K562 (cell line): ENCODE results near the gene LECT2. TPM values are rescaled to one million over a fixed set of nuclear protein-coding genes. Genes with fewer than 3 reads are reported as not detected.

ENCODE experiments used
- ATAC-seq: fragments of 200-7000 bp; cut with Tn5 transposase; 3 replicates; pipeline ENCODE4 v1.9.1; 2020; ENCODE audit warnings: moderate library complexity
- BruUV-seq: library from RNA; stranded (reverse); fragments of 400-500 nt; replicated peaks from 2 replicates; lab custom pipeline; 2021; lab: Mats Ljungman, UMichigan
- CTCF ChIA-PET: fragments of 300-600 bp; formaldehyde crosslinking; extraction: SDS; loops from one replicate; lab custom pipeline; 2021; ENCODE audit warnings: low intra/inter-chr PET ratio; lab: Yijun Ruan, JAX
- POLR2A ChIA-PET: fragments of 300-600, 350-650 bp; sonication (Branson Sonifier 250); formaldehyde crosslinking; extraction: SDS; loops from one replicate; lab custom pipeline; 2021; ENCODE audit warnings: antibody characterized with exemption, inconsistent platforms; lab: Yijun Ruan, JAX
- DNase-seq, 4 experiments: peaks; one replicate each; pipeline versions ENCODE4 v3.0.0 to v3.0.0-alpha.2; 2011 to 2018; ENCODE audit warnings: low spot score in 3 of 4, mixed read lengths in 3 of 4; ENCODE audit errors: extremely low read depth in 1 of 4
- FAIRE-seq: peaks from 2 replicates; lab custom pipeline; 2011; peaks lifted over from hg19 to GRCh38; lab: Jason Lieb, UNC
- H2AFZ ChIP-seq: 2 replicates; pipeline ENCODE4 v1.6.0; 2011; ENCODE audit warnings: low read depth, low read length, control low read depth, inconsistent platforms
- H3K27ac ChIP-seq: fragments of 200-600 bp; 3 replicates; pipeline ENCODE4 v1.8.0; 2011; ENCODE audit warnings: low read depth, mild to moderate bottlenecking, control low read depth, inconsistent platforms, low read length, moderate library complexity, mixed read lengths; ENCODE audit errors: extremely low read depth
- H3K27me3 ChIP-seq, 2 experiments: fragments of 300-600 bp in 1 of 2; 2 replicates in 1 of 2; 3 replicates in 1 of 2; pipeline versions ENCODE4 v1.6.0 to v1.8.0; 2011; ENCODE audit warnings: inconsistent platforms in 2 of 2, low read length in 2 of 2, mild to moderate bottlenecking in 1 of 2, mixed read lengths in 1 of 2, moderate library complexity in 1 of 2; ENCODE audit not compliant: control insufficient read depth in 2 of 2, insufficient read depth in 2 of 2
- H3K36me3 ChIP-seq: fragments of 300-600 bp; 3 replicates; pipeline ENCODE4 v1.8.0; 2011; ENCODE audit warnings: mild to moderate bottlenecking, low read length, inconsistent platforms; ENCODE audit not compliant: control insufficient read depth, insufficient read depth
- H3K4me1 ChIP-seq, 2 experiments: fragments of 200-600 bp in 1 of 2; replicated peaks in 1 of 2; 2 replicates in 1 of 2; 3 replicates in 1 of 2; pipeline versions ENCODE4 v1.5.1 to v1.8.0; 2011; ENCODE audit warnings: inconsistent platforms in 2 of 2, low read length in 2 of 2, mild to moderate bottlenecking in 1 of 2, mixed read lengths in 1 of 2, moderate library complexity in 1 of 2; ENCODE audit not compliant: control insufficient read depth in 2 of 2, insufficient read depth in 2 of 2
- H3K4me2 ChIP-seq: 2 replicates; pipeline ENCODE4 v1.6.1; 2011; ENCODE audit warnings: low read length, control low read depth, inconsistent platforms, mixed read lengths; ENCODE audit not compliant: insufficient read depth
- H3K4me3 ChIP-seq: fragments of 200-600 bp; sonication (generic), shearing (Covaris generic); 2 replicates; pipeline ENCODE4 v1.5.1; 2016; ENCODE audit warnings: control low read depth, inconsistent platforms
- H3K79me2 ChIP-seq: fragments of 200-600 bp; 3 replicates; pipeline ENCODE4 v1.8.0; 2011; ENCODE audit warnings: low read length, inconsistent platforms; ENCODE audit not compliant: control insufficient read depth, insufficient read depth
- H3K9ac ChIP-seq, 2 experiments: 2 replicates each; pipeline versions ENCODE4 v1.6.0 to v1.6.1; 2011; ENCODE audit warnings: low read depth in 2 of 2, low read length in 2 of 2, control low read depth in 1 of 2, inconsistent platforms in 1 of 2, mild to moderate bottlenecking in 1 of 2, mixed read lengths in 1 of 2; ENCODE audit not compliant: insufficient read depth in 1 of 2
- H3K9me1 ChIP-seq: one replicate; pipeline ENCODE4 v1.6.0; 2011; ENCODE audit warnings: inconsistent platforms, mild to moderate bottlenecking, low read length, moderate library complexity; ENCODE audit not compliant: control insufficient read depth, insufficient read depth
- H3K9me3 ChIP-seq: replicated peaks from 2 replicates; pipeline ENCODE4 v1.5.1; 2011; ENCODE audit warnings: low read depth, low read length, inconsistent platforms; ENCODE audit not compliant: control insufficient read depth, insufficient read depth
- H4K20me1 ChIP-seq: replicated peaks from 2 replicates; pipeline ENCODE4 v1.6.1; 2011; ENCODE audit warnings: low read length, inconsistent platforms, mixed read lengths; ENCODE audit not compliant: control insufficient read depth, insufficient read depth
- ATF1 ChIP-seq, 2 experiments: fragments of 450-650 bp in 1 of 2; IDR thresholded peaks; 2 replicates each; pipeline ENCODE4 v1.6.1; 2016; ENCODE audit warnings: missing compliant biosample characterization in 1 of 2, missing genetic modification characterization in 1 of 2
- HNRNPUL1 ChIP-seq: fragments of 200-400 bp; formaldehyde crosslinking; IDR thresholded peaks from 2 replicates; pipeline ENCODE4 v1.6.1; 2017; ENCODE audit warnings: low read length
- RBM34 ChIP-seq: fragments of 200-400 bp; formaldehyde crosslinking; IDR thresholded peaks from 2 replicates; pipeline ENCODE4 v1.6.1; 2018; ENCODE audit warnings: low read length, borderline replicate concordance; ENCODE audit not compliant: insufficient read depth
- WGBS: fragments of 100-300 bp; shearing (Covaris generic); methylation state at CpG from one replicate; pipeline ENCODE4 v1.1.6; 2016; ENCODE audit warnings: low coverage, mixed read lengths; ENCODE audit not compliant: insufficient coverage; ENCODE audit errors: missing lambda C conversion rate; 5-methylcytosine and 5-hydroxymethylcytosine counted together
- in situ Hi-C: fragments of 300-500 bp; cut with MboI; formaldehyde crosslinking; loops from 4 replicates; pipeline ENCODE4 v1.15.0; 2018; ENCODE audit warnings: inconsistent platforms, mixed read lengths
- intact Hi-C: fragments of 100-400 bp; cut with micrococcal nuclease; formaldehyde crosslinking; loops from 2 replicates; pipeline ENCODE4 v1.14.2; 2022
- polyA plus RNA-seq, 8 experiments: library from polyadenylated mRNA; depleted of rRNA in 4 of 8; stranded (reverse) in 5 of 8; unstranded in 3 of 8; fragments of >200 nt; fragmentation: Nextera tagmentation in 2 of 8; fragmentation: Illumina TruSeq in 1 of 8; extraction: Ambion mirVana in 2 of 8; extraction: Trizol in 1 of 8; gene quantifications; 2 replicates each; pipeline versions ENCODE4 v1.2.1 to v1.2.3, GENCODE V29; 2011 to 2014; ENCODE audit warnings: inconsistent platforms in 1 of 8, missing spikeins in 1 of 8
- total RNA-seq, 7 experiments: library from RNA; depleted of rRNA in 6 of 7; stranded (reverse); fragments of >200 nt in 6 of 7; fragmentation: Illumina TruSeq in 2 of 7; extraction: Trizol in 2 of 7; gene quantifications; 2 replicates each; pipeline versions ENCODE4 v1.2.1 to v1.2.3, GENCODE V29; 2011 to 2021; ENCODE audit warnings: low replicate concordance in 1 of 7
- TF ChIP-seq, protein P1 (sequence below): fragments of 450-650 bp; formaldehyde crosslinking; IDR thresholded peaks from 2 replicates; pipeline ENCODE4 v1.4.0; 2020; ENCODE audit warnings: mild to moderate bottlenecking, moderate library complexity
- TF ChIP-seq, protein P2 (sequence below): fragments of 450-650 bp; formaldehyde crosslinking; IDR thresholded peaks from 2 replicates; pipeline ENCODE4 v1.4.0; 2020; ENCODE audit warnings: mild to moderate bottlenecking, moderate library complexity

Gene LECT2
- total and polyA plus RNA-seq, 9 of the 15 experiments (the other 6 are each of a cell fraction or from before 2014, with no cell fraction given): not detected

DNA sequence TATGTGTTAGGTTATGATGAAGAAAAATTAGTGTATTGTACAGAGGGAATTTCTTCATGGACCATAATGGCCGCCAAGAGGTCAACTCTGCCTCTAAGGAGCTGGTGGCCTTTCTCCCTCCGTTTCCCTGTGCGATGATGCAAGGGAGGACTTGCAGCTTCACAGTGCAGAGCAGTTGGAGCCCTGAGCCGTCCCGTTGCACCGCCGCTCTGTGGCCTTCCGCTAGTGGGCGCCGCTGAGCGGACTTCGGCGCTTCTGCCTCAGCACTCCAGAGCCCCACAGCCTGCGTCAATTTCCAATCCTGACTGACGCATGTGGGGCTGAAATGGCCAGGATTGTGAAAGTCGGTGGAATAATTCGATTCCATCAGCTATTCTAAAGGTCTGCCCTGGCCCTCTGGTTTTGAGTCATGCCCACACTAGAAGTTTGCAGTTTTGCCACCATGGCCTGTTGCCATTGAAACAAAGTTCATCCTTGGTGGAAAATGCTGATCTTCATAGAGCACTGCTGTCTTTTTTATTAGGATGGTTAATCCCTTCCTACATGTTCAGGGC lies 22.7 kb upstream of the LECT2 start (continued):
- TF ChIP-seq, protein P1, sequence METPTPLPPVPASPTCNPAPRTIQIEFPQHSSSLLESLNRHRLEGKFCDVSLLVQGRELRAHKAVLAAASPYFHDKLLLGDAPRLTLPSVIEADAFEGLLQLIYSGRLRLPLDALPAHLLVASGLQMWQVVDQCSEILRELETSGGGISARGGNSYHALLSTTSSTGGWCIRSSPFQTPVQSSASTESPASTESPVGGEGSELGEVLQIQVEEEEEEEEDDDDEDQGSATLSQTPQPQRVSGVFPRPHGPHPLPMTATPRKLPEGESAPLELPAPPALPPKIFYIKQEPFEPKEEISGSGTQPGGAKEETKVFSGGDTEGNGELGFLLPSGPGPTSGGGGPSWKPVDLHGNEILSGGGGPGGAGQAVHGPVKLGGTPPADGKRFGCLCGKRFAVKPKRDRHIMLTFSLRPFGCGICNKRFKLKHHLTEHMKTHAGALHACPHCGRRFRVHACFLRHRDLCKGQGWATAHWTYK (CRISPR knock-in tag): no peak
- TF ChIP-seq ATF1 (CRISPR knock-in tag; IDR thresholded peaks at IDR 0.05) (no peak), ATF1 (tag; IDR thresholded peaks at IDR 0.05) (no peak), HNRNPUL1 (no peak)
- TF ChIP-seq, protein P2, sequence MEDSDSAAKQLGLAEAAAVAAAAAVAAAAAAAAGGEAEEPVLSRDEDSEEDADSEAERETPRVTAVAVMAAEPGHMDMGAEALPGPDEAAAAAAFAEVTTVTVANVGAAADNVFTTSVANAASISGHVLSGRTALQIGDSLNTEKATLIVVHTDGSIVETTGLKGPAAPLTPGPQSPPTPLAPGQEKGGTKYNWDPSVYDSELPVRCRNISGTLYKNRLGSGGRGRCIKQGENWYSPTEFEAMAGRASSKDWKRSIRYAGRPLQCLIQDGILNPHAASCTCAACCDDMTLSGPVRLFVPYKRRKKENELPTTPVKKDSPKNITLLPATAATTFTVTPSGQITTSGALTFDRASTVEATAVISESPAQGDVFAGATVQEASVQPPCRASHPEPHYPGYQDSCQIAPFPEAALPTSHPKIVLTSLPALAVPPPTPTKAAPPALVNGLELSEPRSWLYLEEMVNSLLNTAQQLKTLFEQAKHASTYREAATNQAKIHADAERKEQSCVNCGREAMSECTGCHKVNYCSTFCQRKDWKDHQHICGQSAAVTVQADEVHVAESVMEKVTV (CRISPR knock-in tag): peak; percentile 42; the same call in 1 of the 2 replicates

DNA sequence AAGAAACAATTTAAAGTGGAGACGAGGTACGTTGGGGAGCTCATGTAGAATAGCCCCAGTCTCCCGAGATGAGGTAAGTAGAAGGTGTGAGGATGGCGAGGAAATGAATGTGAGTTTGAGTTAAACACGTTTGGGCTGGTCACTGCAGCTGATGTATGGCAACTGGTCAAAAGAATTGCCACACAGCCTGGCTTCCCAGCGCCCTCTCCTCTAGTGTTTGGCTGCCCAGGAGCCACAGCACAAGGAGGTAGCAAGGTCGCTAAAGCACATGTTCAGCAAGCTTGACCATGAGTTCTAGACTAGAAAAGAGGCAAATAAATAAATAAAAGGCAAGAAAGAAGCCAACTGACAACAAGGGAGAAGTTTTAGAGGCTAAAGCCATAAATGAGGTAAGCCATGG lies 21.4 kb upstream of the LECT2 start:
- H3K4me1 ChIP-seq: peaks cover 0 to 4% of the 10 kb centered on the region in 2 experiments; a peak in 2 of 5 replicates
- no peaks in the 10 kb centered on the region for H3K79me2 ChIP-seq
- DNase-seq (no peak), ATAC-seq (no peak)
- in situ Hi-C loops: no loop called here
- 0% methylated on average over 7 of the region's 7 CpGs for WGBS
- CTCF ChIA-PET: no interaction called here
- intact Hi-C loops: loop anchor here (10.0 kb wide), 1 partner anchor 199 kb away; no protein-coding TSS in a partner anchor
- H3K4me3 ChIP-seq: no peak overlapping the region
- TF ChIP-seq RBM34: no peak
- TF ChIP-seq, all 486 proteins: peak for 0
- H3K36me3 ChIP-seq: no peaks in the 10 kb centered on the region
- no peak overlapping the region for H2AFZ ChIP-seq
- no TSS peak for BruUV-seq
- POLR2A ChIA-PET: no interaction called here
- no peak overlapping the region for H3K4me2 ChIP-seq
- no peak for FAIRE-seq
- no peaks in the 10 kb centered on the region for H4K20me1 ChIP-seq
- no peaks in the 10 kb centered on the region for H3K9me1 ChIP-seq
- no peaks in the 10 kb centered on the region for H3K9me3 ChIP-seq
- peaks cover 0 to 13% of the 10 kb centered on the region in 2 experiments; a peak in 4 of 5 replicates for H3K27me3 ChIP-seq
- H3K27ac ChIP-seq: no peak overlapping the region
- no peak overlapping the region for H3K9ac ChIP-seq
